GM23338 (cell line): ENCODE measurements around the gene PTPRZ1. TPM values are rescaled to one million over a fixed set of nuclear protein-coding genes. Genes with fewer than 3 reads are reported as not detected.

Experiments used
- ATAC-seq: fragments of 200-7000 bp; cut with Tn5 transposase; 3 replicates; pipeline ENCODE4 v1.9.1; 2020
- DNase-seq: peaks from one replicate; pipeline ENCODE4 v3.0.0-alpha.2; 2015; ENCODE audit warnings: low spot score
- H2AFZ ChIP-seq: fragments of 200-600 bp; sonication (generic); 2 replicates; pipeline ENCODE4 v1.8.0; 2016; ENCODE audit warnings: antibody characterized with exemption, mild to moderate bottlenecking, moderate library complexity
- H3F3A ChIP-seq: fragments of 200-600 bp; sonication (generic); replicated peaks from 2 replicates; pipeline ENCODE4 v1.8.0; 2017; ENCODE audit warnings: antibody characterized with exemption, mixed run types, low read depth
- H3K27ac ChIP-seq: fragments of 200-600 bp; sonication (generic); 2 replicates; pipeline ENCODE4 v1.6.1; 2016; ENCODE audit warnings: low read depth
- H3K27me3 ChIP-seq: fragments of 200-600 bp; sonication (generic); 2 replicates; pipeline ENCODE4 v1.8.0; 2016; ENCODE audit warnings: mild to moderate bottlenecking, mixed run types, moderate library complexity; ENCODE audit not compliant: insufficient read depth
- H3K36me3 ChIP-seq: fragments of 200-600 bp; sonication (generic); 2 replicates; pipeline ENCODE4 v1.8.0; 2016; ENCODE audit warnings: mild to moderate bottlenecking; ENCODE audit not compliant: insufficient read depth
- H3K4me1 ChIP-seq: fragments of 200-600 bp; sonication (generic); 2 replicates; pipeline ENCODE4 v1.8.0; 2016; ENCODE audit warnings: mild to moderate bottlenecking, moderate library complexity; ENCODE audit not compliant: insufficient read depth
- H3K4me2 ChIP-seq: fragments of 200-600 bp; sonication (generic); 2 replicates; pipeline ENCODE4 v1.7.1; 2017; ENCODE audit warnings: mixed run types
- H3K4me3 ChIP-seq: fragments of 200-600 bp; sonication (generic); 2 replicates; pipeline ENCODE4 v1.6.1; 2016; ENCODE audit warnings: mixed run types
- H3K79me2 ChIP-seq: fragments of 200-600 bp; sonication (generic); replicated peaks from 2 replicates; pipeline ENCODE4 v1.8.0; 2017; ENCODE audit warnings: mild to moderate bottlenecking; ENCODE audit not compliant: insufficient read depth
- H3K9me2 ChIP-seq: fragments of 200-600 bp; sonication (generic); 2 replicates; pipeline ENCODE4 v1.8.0; 2017; ENCODE audit not compliant: insufficient read depth
- H4K20me1 ChIP-seq: fragments of 200-600 bp; sonication (generic); replicated peaks from 2 replicates; pipeline ENCODE4 v1.8.0; 2017; ENCODE audit warnings: mild to moderate bottlenecking; ENCODE audit not compliant: insufficient read depth
- H3K27ac Mint-ChIP-seq: 2 replicates; pipeline ENCODE4 v1.8.0; 2020; ENCODE audit warnings: inconsistent platforms, mild to moderate bottlenecking, moderate library complexity, mixed read lengths
- H3K27me3 Mint-ChIP-seq: 3 replicates; pipeline ENCODE4 v1.8.0; 2022; ENCODE audit warnings: low read depth, mild to moderate bottlenecking, moderate library complexity, mixed read lengths, inconsistent platforms; ENCODE audit not compliant: insufficient read depth, poor library complexity
- H3K36me3 Mint-ChIP-seq: 3 replicates; pipeline ENCODE4 v1.8.0; 2021; ENCODE audit warnings: low read depth, mild to moderate bottlenecking, inconsistent platforms, moderate library complexity, mixed read lengths
- H3K4me1 Mint-ChIP-seq: 3 replicates; pipeline ENCODE4 v1.8.0; 2020; ENCODE audit warnings: mild to moderate bottlenecking, inconsistent platforms, mixed read lengths
- H3K4me3 Mint-ChIP-seq: 3 replicates; pipeline ENCODE4 v1.8.0; 2021; ENCODE audit warnings: moderate library complexity, mild to moderate bottlenecking, inconsistent platforms, mixed read lengths
- H3K9me3 Mint-ChIP-seq: 3 replicates; pipeline ENCODE4 v1.8.0; 2020; ENCODE audit warnings: moderate library complexity, mild to moderate bottlenecking, inconsistent platforms, mixed read lengths
- CREB1 ChIP-seq: fragments of 250-450 bp; sonication (Bioruptor Pico); IDR thresholded peaks from 2 replicates; pipeline ENCODE4 v1.5.0; 2020; ENCODE audit warnings: low read depth, mild to moderate bottlenecking, moderate library complexity
- ETS1 ChIP-seq: IDR thresholded peaks from 2 replicates; pipeline ENCODE4 v1.6.1; 2016; ENCODE audit warnings: antibody characterized with exemption
- JUNB ChIP-seq: IDR thresholded peaks from one replicate; pipeline ENCODE4 v1.6.1; 2016; ENCODE audit warnings: antibody characterized with exemption; ENCODE audit not compliant: unreplicated experiment
- POLR2AphosphoS5 ChIP-seq: IDR thresholded peaks from 2 replicates; pipeline ENCODE4 v1.6.1; 2016; ENCODE audit warnings: antibody characterized with exemption, low read depth
- ZNF114 ChIP-seq: fragments of 250-450 bp; sonication (Bioruptor Pico); IDR thresholded peaks from 2 replicates; pipeline ENCODE4 v1.5.0; 2020; ENCODE audit warnings: mild to moderate bottlenecking, moderate library complexity
- ZNF331 ChIP-seq: fragments of 250-450 bp; sonication (Bioruptor Pico); IDR thresholded peaks from 2 replicates; pipeline ENCODE4 v1.5.0; 2020; ENCODE audit warnings: low read depth, mild to moderate bottlenecking, moderate library complexity
- ZNF462 ChIP-seq: fragments of 250-450 bp; sonication (Bioruptor Pico); IDR thresholded peaks from 2 replicates; pipeline ENCODE4 v1.5.0; 2020; ENCODE audit warnings: mild to moderate bottlenecking, moderate library complexity
- polyA plus RNA-seq: library from polyadenylated mRNA; unstranded; fragments of >200 nt; fragmentation: Nextera tagmentation; extraction: Ambion mirVana; gene quantifications from 2 replicates; pipeline ENCODE4 v1.2.1, GENCODE V29; 2016
- total RNA-seq: library from RNA; depleted of rRNA; stranded (reverse); fragments of >200 nt; shearing (Covaris generic); gene quantifications from 2 replicates; pipeline ENCODE4 v1.2.3, GENCODE V29; 2014

PTPRZ1 gene
- total and polyA plus RNA-seq, 2 experiments from 2014 or later, result 160 to 230 TPM

GRCh38 chr7:122059542-122059941 is 186.6 kb downstream of the PTPRZ1 start (continued):
- TF ChIP-seq ZNF462 (no peak), ETS1 (no peak), JUNB (no peak)

GRCh38 chr7:122063146-122063545 is 190.2 kb downstream of the PTPRZ1 start:
- peaks cover 15% of the 10 kb centered on the region for H3K4me1 Mint-ChIP-seq
- no peak overlapping the region for H3K4me3 ChIP-seq
- H3K9me2 ChIP-seq, result no peaks in the 10 kb centered on the region

More at GRCh38 chr7:122063146-122063545, 190.2 kb downstream of the PTPRZ1 start:
- ATAC-seq, result no peak
- peaks cover 10% of the 10 kb centered on the region for H3K4me1 ChIP-seq
- H3K9me3 Mint-ChIP-seq, result no peaks in the 10 kb centered on the region
- H3K36me3 Mint-ChIP-seq, result peaks cover 29% of the 10 kb centered on the region
- no peaks in the 10 kb centered on the region for H4K20me1 ChIP-seq
- H3K27me3 Mint-ChIP-seq, result no peaks in the 10 kb centered on the region
- H3K4me3 Mint-ChIP-seq, result no peak overlapping the region
- no peak overlapping the region for H3K4me2 ChIP-seq
- peaks cover 17% of the 10 kb centered on the region; the same call in 1 of the 2 replicates for H3K36me3 ChIP-seq
- H3K27ac ChIP-seq, result no peak overlapping the region
- H3K27ac Mint-ChIP-seq, result no peak overlapping the region
- no peaks in the 10 kb centered on the region for H3K79me2 ChIP-seq
- no peaks in the 10 kb centered on the region for H3K27me3 ChIP-seq
- no peaks in the 10 kb centered on the region for H3F3A ChIP-seq
- no peak for TF ChIP-seq ZNF114 (CRISPR knock-in tag)
- no peak for TF ChIP-seq ZNF331 (CRISPR knock-in tag)
- TF ChIP-seq POLR2AphosphoS5, result no peak
- TF ChIP-seq CREB1, result no peak
- no peak for TF ChIP-seq ZNF462
- no peak overlapping the region for H2AFZ ChIP-seq
- DNase-seq, result no peak
